Endometrial microvascular endothelial cells (primary cell): ENCODE measurements around the gene BRWD1. TPM values are rescaled to one million over a fixed set of nuclear protein-coding genes. Genes with fewer than 3 reads are reported as not detected.

Experiments
- in situ Hi-C: cut with HindIII; loops from 2 replicates; pipeline ENCODE4 v1.10.0; 2017; ENCODE audit warnings: low sequenced_read_pairs, low pct_unique_long_range_greater_than_20kb; ENCODE audit errors: inconsistent ontology term
- total RNA-seq: library from RNA; depleted of rRNA; stranded (reverse); fragments of >200 nt; gene quantifications from one replicate; pipeline ENCODE4 v1.2.3, GENCODE V29; 2015; ENCODE audit errors: inconsistent ontology term

Gene BRWD1
- total RNA-seq, 1 donor from 2014 or later = 9.5 TPM

GRCh38 chr21:39217356-39218081 is 95.9 kb downstream of the BRWD1 start:
- in situ Hi-C loops = no loop called here

- in situ Hi-C loops = no loop called here
These were observed 97.1 kb downstream of the BRWD1 start for GRCh38 chr21:39216290-39216689.

- in situ Hi-C loops = no loop called here
These were observed 98.4 kb downstream of the BRWD1 start for GRCh38 chr21:39215078-39215477.

- in situ Hi-C loops = no loop called here
These were observed 104.1 kb downstream of the BRWD1 start for GRCh38 chr21:39209334-39209688.

- in situ Hi-C loops = no loop called here
These were observed 104.7 kb downstream of the BRWD1 start for GRCh38 chr21:39208624-39209333.

- in situ Hi-C loops = no loop called here
These were observed 109.3 kb downstream of the BRWD1 start for GRCh38 chr21:39204134-39204533.

GRCh38 chr21:39198800-39199199 is 114.6 kb downstream of the BRWD1 start:
- in situ Hi-C loops = no loop called here

GRCh38 chr21:39197448-39198233 is 115.8 kb downstream of the BRWD1 start:
- in situ Hi-C loops = no loop called here

GRCh38 chr21:39196838-39197237 is 116.6 kb downstream of the BRWD1 start:
- in situ Hi-C loops = no loop called here

GRCh38 chr21:39196310-39196709 is 117.1 kb downstream of the BRWD1 start:
- in situ Hi-C loops = no loop called here

GRCh38 chr21:39193380-39193779 is 120.1 kb downstream of the BRWD1 start:
- in situ Hi-C loops = no loop called here

- in situ Hi-C loops = no loop called here
These were observed 123.4 kb downstream of the BRWD1 start for GRCh38 chr21:39189857-39190604.

GRCh38 chr21:39188521-39189139 is 124.8 kb downstream of the BRWD1 start:
- in situ Hi-C loops = no loop called here

- in situ Hi-C loops = no loop called here
These were observed 126.3 kb downstream of the BRWD1 start for GRCh38 chr21:39187141-39187540.

GRCh38 chr21:39186676-39187075 is 126.8 kb downstream of the BRWD1 start:
- in situ Hi-C loops = no loop called here

GRCh38 chr21:39185157-39185556 is 128.3 kb downstream of the BRWD1 start:
- in situ Hi-C loops = no loop called here

GRCh38 chr21:39184050-39184980 is 129.1 kb downstream of the BRWD1 start:
- in situ Hi-C loops = no loop called here
